Choroid plexus epithelial cell (primary cell): Measurements from ENCODE around the gene CACNA1F.

Experiments used
- DNase-seq: peaks from one replicate; pipeline ENCODE4 v3.0.0-alpha.2; 2010; ENCODE audit warnings: low read depth
- H3K4me3 ChIP-seq: 2 replicates; pipeline ENCODE4 v1.5.1; 2011; ENCODE audit warnings: low read depth, mild to moderate bottlenecking, control low read depth, low read length, moderate library complexity
- TF ChIP-seq, protein P1 (sequence below): conservative IDR thresholded peaks from 2 replicates; pipeline ENCODE4 v1.5.1; 2011; ENCODE audit warnings: low read depth, mild to moderate bottlenecking, control low read depth, inconsistent platforms, low read length, moderate library complexity

CACNA1F gene

DNA sequence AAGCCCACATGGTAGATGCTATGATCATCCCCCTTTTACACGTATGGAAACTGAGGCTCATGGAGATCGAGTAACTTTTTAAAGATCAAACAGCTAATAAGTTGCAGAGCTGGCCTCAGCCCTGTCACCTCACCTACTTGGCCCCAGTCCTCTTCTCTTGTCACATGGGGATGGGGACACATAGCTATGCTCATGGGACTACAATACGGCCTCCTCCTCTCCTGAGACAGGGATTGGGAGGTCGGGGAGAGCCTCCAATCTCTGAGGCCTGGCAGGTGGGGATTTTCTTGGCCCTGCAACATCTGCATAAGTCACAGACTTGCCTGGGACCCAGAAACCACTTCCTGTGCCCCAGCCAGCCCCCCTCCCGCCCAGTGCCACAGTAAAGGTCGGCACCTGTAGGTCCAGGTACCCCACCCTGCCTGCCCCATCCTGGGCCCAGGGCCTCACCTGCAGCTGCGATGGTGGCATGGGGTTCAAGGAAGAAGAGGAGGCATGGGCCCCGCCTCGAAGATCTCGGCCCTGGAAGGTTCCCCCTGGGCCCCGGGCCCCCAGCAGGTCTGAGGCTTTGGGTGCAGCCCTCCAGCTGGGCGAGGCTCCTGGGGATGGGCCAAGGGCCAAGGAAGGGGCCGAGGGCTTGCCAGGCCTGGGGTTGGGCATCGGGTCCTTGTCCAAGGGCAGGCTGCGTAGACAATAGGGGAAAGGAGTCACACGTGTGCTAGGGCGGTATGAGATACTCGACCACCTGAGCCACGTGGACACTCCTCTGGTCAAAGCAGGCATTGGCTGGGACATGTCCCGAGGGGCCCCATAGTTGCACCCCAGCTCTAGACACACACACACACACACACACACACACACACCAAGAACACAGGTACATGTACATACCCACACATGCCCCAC is 25.0 kb upstream of the CACNA1F start:
- no peak overlapping the region for H3K4me3 ChIP-seq
- no peak for DNase-seq
- TF ChIP-seq, protein P1, sequence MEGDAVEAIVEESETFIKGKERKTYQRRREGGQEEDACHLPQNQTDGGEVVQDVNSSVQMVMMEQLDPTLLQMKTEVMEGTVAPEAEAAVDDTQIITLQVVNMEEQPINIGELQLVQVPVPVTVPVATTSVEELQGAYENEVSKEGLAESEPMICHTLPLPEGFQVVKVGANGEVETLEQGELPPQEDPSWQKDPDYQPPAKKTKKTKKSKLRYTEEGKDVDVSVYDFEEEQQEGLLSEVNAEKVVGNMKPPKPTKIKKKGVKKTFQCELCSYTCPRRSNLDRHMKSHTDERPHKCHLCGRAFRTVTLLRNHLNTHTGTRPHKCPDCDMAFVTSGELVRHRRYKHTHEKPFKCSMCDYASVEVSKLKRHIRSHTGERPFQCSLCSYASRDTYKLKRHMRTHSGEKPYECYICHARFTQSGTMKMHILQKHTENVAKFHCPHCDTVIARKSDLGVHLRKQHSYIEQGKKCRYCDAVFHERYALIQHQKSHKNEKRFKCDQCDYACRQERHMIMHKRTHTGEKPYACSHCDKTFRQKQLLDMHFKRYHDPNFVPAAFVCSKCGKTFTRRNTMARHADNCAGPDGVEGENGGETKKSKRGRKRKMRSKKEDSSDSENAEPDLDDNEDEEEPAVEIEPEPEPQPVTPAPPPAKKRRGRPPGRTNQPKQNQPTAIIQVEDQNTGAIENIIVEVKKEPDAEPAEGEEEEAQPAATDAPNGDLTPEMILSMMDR, result no peak

DNA sequence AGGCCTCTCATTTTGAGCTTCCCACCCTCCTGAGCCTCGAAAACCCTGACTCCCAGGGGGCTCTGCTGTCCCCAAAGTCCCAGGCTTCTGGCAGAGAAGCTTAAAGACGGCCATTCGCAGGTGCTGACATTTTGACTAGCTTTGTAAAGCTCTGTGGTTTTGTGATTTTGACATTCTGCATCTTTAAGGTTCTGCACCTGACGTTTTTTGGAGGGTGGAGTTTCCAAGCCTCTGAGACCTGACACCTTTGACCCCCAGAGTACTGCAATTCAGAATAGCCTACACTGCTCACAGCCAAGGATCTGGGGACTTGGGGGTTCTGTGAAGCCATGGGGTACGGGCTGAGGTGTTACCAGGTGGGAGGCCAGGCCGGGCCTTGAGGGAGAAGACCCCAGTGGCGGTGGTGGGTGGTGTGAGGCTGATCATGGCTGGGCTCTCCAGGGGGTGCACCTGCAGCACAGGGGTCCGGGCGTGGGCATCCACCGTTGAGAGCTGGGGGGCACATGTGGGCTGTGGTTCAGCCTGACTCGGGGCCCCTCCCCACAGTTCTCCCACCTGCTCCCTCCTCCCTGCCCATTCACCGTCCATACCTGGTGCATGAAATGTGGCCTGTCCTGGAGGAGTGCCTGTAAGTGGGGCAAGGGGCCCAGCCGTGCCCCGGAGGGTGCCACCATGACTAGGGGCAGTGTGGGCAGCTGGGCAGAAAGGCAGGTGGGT is 24.1 kb upstream of the CACNA1F start:
- no peak overlapping the region for H3K4me3 ChIP-seq
- TF ChIP-seq, protein P1, result no peak
- DNase-seq, result no peak

DNA sequence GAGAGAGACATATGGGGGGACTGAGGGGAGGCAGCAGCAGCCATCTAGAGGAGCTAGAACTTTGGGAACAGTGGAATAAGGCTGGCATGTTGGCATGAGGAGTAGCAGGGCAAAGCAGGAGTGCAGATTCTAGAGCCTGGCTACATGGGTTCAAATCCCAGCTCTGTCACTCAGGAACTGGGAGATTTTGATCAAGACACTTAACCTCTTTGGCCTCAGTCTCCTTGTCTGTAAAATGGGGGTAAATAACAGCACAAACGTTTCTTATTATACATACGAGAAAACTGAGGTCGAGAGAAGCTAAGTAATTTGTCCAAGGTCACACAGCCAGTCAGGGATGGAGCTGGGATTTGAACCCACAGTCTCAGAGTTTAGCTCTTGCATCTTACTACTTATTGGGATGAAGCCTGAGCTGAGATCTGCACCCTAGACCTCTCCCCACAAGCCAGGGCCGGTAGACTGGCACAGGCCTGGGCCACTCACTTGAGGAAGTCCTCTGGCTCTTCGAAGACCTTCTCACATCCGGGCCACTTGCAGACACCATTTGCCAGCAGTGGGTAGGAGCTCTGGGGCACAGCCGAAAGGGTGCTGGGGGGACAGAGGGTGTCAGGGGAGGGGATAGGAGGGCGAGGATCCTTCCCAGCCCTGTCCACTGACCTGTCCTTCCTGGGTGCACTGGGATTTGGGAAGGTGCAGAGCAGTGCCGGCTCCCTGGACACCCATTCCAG is 23.3 kb upstream of the CACNA1F start:
- H3K4me3 ChIP-seq, result no peak overlapping the region
- DNase-seq, result no peak
- TF ChIP-seq, protein P1, result no peak

DNA sequence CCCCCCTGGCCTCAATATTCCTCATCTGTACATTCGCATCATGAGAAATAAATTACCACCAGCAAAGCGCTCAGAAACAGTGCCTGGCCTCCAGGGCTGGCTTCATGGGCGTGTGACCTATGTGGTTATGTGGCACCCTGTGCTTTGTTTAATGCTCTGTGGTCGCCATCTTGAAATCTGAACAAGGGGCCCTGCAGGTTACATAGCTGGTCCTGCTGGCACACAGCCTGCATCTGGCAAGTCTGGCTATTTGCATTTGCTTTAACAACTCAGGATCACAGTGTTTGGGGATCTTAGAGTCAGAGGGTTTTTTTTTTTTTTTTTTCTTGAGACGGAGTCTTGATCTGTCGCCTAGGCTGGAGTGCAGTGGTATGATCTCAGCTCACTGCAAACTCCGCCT is 21.5 kb upstream of the CACNA1F start:
- DNase-seq, result no peak
- H3K4me3 ChIP-seq, result no peak overlapping the region
- TF ChIP-seq, protein P1, result no peak

DNA sequence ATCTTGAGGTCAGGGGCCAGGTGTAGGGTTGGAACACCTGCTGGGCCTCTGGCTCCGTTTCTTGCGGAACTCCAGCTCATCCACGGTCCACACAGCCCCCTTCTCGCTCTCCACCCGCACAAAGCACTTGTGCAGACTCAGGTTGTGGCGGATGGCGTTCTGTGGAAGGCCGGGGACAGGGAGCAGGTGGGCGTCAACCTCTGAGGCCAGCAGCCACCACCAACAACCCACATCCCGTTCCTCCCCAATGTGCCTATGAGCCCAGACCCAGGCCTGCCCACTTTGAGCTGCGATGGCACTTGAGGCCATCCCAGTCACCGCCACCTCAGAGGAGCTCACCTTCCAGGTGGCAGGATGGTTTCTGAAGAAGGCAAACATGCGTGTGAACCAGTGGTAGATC is 18.2 kb upstream of the CACNA1F start:
- H3K4me3 ChIP-seq, result no peak overlapping the region
- no peak for DNase-seq
- TF ChIP-seq, protein P1, result no peak

DNA sequence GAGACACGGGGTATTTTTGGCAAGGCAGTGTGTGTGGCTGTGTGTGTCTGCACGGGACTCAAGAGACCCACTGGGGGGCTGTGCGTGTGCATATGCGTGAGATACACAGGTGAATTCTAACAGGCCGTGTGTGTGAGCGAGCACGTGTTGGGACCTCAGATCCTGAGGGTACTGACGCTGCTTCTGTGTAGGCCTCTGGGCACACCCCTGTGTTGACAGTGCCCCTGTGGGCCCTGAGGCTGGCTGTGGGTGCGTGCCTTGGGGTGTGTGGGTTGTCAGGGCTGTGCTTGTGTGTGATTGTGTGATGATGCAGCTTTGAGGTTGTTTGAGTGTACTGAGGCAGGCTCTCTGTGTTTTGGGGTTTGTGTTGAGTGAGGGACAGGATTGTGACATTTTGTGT is 17.4 kb upstream of the CACNA1F start:
- TF ChIP-seq, protein P1, result no peak
- no peak for DNase-seq
- H3K4me3 ChIP-seq, result no peak overlapping the region
